ENCODE measurements around the gene ARSA. TPM values are rescaled to one million over a fixed set of nuclear protein-coding genes. Genes with fewer than 3 reads are reported as not detected.

ARSA gene
- total and polyA plus RNA-seq, 2 of the 13 experiments (the other 11 are each of a cell fraction or from before 2014, with no cell fraction given): 9.0 to 11.5 TPM

- TF ChIP-seq, protein P1, sequence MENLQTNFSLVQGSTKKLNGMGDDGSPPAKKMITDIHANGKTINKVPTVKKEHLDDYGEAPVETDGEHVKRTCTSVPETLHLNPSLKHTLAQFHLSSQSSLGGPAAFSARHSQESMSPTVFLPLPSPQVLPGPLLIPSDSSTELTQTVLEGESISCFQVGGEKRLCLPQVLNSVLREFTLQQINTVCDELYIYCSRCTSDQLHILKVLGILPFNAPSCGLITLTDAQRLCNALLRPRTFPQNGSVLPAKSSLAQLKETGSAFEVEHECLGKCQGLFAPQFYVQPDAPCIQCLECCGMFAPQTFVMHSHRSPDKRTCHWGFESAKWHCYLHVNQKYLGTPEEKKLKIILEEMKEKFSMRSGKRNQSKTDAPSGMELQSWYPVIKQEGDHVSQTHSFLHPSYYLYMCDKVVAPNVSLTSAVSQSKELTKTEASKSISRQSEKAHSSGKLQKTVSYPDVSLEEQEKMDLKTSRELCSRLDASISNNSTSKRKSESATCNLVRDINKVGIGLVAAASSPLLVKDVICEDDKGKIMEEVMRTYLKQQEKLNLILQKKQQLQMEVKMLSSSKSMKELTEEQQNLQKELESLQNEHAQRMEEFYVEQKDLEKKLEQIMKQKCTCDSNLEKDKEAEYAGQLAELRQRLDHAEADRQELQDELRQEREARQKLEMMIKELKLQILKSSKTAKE (CRISPR knock-in tag; IDR thresholded peaks at IDR 0.05; ENCODE audit: borderline replicate concordance): 0 out of 2 replicates have a peak, but pooled peaks have one; percentile 47
- TF ChIP-seq STAG1 (CRISPR knock-in tag; IDR thresholded peaks at IDR 0.05) (peak; percentile 21; the same call in 1 of the 2 replicates), RFXAP (CRISPR knock-in tag; IDR thresholded peaks at IDR 0.05; ENCODE audit: borderline replicate concordance) (peak; percentile 31; the same call in 1 of the 2 replicates), FOXP4 (CRISPR knock-in tag; IDR thresholded peaks at IDR 0.05) (peak; percentile 80), NCOA5 (CRISPR knock-in tag; IDR thresholded peaks at IDR 0.05) (no peak), CBFB (CRISPR knock-in tag; IDR thresholded peaks at IDR 0.05) (no peak), ZNF350 (CRISPR knock-in tag; IDR thresholded peaks at IDR 0.05; ENCODE audit: borderline replicate concordance, low read depth) (peak; percentile 84; the same call in 1 of the 2 replicates), HOMEZ (CRISPR knock-in tag; IDR thresholded peaks at IDR 0.05; ENCODE audit: low read depth) (no peak), TARDBP (CRISPR knock-in tag; IDR thresholded peaks at IDR 0.05) (peak; percentile 88), ZBTB43 (CRISPR knock-in tag; conservative IDR thresholded peaks at IDR 0.05) (peak; percentile 74), NRL (CRISPR knock-in tag; IDR thresholded peaks at IDR 0.05; ENCODE audit: borderline replicate concordance) (peak; percentile 61; the same call in 1 of the 2 replicates), ZNF878 (CRISPR knock-in tag; IDR thresholded peaks at IDR 0.05) (peak; percentile 74; the same call in 1 of the 2 replicates), TCF7 (IDR thresholded peaks at IDR 0.05; ENCODE audit: low read depth) (peak; percentile 64), ZNF781 (CRISPR knock-in tag; IDR thresholded peaks at IDR 0.05; ENCODE audit: borderline replicate concordance, not compliant biosample characterization) (no peak), FOXP1 (IDR thresholded peaks at IDR 0.05) (no peak), FOXP1 (CRISPR knock-in tag; IDR thresholded peaks at IDR 0.05) (peak; percentile 47; the same call in 1 of the 2 replicates), ZNF256 (CRISPR knock-in tag; conservative IDR thresholded peaks at IDR 0.05) (0 out of 2 replicates have a peak, but pooled peaks have one; percentile 3), SMAD1 (CRISPR knock-in tag; IDR thresholded peaks at IDR 0.05; ENCODE audit: borderline replicate concordance, low read depth) (peak; percentile 26; the same call in 1 of the 2 replicates)
- TF ChIP-seq, protein P2, sequence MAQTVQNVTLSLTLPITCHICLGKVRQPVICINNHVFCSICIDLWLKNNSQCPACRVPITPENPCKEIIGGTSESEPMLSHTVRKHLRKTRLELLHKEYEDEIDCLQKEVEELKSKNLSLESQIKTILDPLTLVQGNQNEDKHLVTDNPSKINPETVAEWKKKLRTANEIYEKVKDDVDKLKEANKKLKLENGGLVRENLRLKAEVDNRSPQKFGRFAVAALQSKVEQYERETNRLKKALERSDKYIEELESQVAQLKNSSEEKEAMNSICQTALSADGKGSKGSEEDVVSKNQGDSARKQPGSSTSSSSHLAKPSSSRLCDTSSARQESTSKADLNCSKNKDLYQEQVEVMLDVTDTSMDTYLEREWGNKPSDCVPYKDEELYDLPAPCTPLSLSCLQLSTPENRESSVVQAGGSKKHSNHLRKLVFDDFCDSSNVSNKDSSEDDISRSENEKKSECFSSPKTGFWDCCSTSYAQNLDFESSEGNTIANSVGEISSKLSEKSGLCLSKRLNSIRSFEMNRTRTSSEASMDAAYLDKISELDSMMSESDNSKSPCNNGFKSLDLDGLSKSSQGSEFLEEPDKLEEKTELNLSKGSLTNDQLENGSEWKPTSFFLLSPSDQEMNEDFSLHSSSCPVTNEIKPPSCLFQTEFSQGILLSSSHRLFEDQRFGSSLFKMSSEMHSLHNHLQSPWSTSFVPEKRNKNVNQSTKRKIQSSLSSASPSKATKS (CRISPR knock-in tag; IDR thresholded peaks at IDR 0.05): 0 out of 2 replicates have a peak, but pooled peaks have one; percentile 63
These were observed 14.0 kb upstream of the ARSA start (continued) for GRCh38 chr22:50641696-50642607.

All from HepG2 (cell line).